Fibroblast of lung (primary cell): ENCODE data around the gene ID1. TPM values are rescaled to one million over a fixed set of nuclear protein-coding genes. Genes with fewer than 3 reads are reported as not detected.
"Not testable (repeated sequence)": the region's sequence is repeated elsewhere in the genome, so short reads cannot be mapped to it uniquely, and the experiment has no call there.

Source experiments
- DNase-seq, 2 donors: peaks; one replicate each; pipeline versions ENCODE4 v3.0.0 to v3.0.0-alpha.2; 2010; ENCODE audit warnings: low read depth in 2 of 2
- H2AFZ ChIP-seq: 2 replicates; pipeline ENCODE4 v1.5.1; 2012; ENCODE audit warnings: low read length, control low read depth, inconsistent platforms
- H3K27ac ChIP-seq: 2 replicates; pipeline ENCODE4 v1.5.1; 2011; ENCODE audit warnings: low read length, control low read depth; ENCODE audit not compliant: insufficient read depth
- H3K27me3 ChIP-seq: 2 replicates; pipeline ENCODE4 v1.5.1; 2011; ENCODE audit warnings: mild to moderate bottlenecking, low read length; ENCODE audit not compliant: control insufficient read depth, insufficient read depth
- H3K36me3 ChIP-seq: 2 replicates; pipeline ENCODE4 v1.5.1; 2011; ENCODE audit warnings: low read length; ENCODE audit not compliant: control insufficient read depth, insufficient read depth
- H3K4me1 ChIP-seq: 2 replicates; pipeline ENCODE4 v1.5.1; 2011; ENCODE audit warnings: low read length; ENCODE audit not compliant: control insufficient read depth, insufficient read depth; ENCODE audit errors: extremely low read depth
- H3K4me2 ChIP-seq: 2 replicates; pipeline ENCODE4 v1.5.1; 2011; ENCODE audit warnings: low read length, control low read depth; ENCODE audit not compliant: insufficient read depth; ENCODE audit errors: extremely low read depth
- H3K4me3 ChIP-seq, 4 experiments: fragments of 200-600 bp in 1 of 4; sonication (generic) in 1 of 4; replicated peaks in 1 of 4; 2 replicates each; pipeline ENCODE4 v1.5.1; 2011 to 2016; ENCODE audit warnings: low read length in 4 of 4, low read depth in 3 of 4, mild to moderate bottlenecking in 3 of 4, control low read depth in 2 of 4, inconsistent platforms in 1 of 4, mixed read lengths in 1 of 4; ENCODE audit not compliant: insufficient read depth in 1 of 4; ENCODE audit errors: control extremely low read depth in 1 of 4
- H3K79me2 ChIP-seq: 2 replicates; pipeline ENCODE4 v1.5.1; 2012; ENCODE audit warnings: mild to moderate bottlenecking, low read length, inconsistent platforms; ENCODE audit not compliant: control insufficient read depth, insufficient read depth
- H3K9ac ChIP-seq: 2 replicates; pipeline ENCODE4 v1.5.1; 2011; ENCODE audit warnings: mild to moderate bottlenecking, low read length, control low read depth; ENCODE audit not compliant: insufficient read depth
- H3K9me3 ChIP-seq: 2 replicates; pipeline ENCODE4 v1.5.1; 2012; ENCODE audit warnings: low read depth, low read length; ENCODE audit not compliant: control insufficient read depth, insufficient read depth
- H4K20me1 ChIP-seq: 2 replicates; pipeline ENCODE4 v1.5.1; 2011; ENCODE audit warnings: low read length; ENCODE audit not compliant: control insufficient read depth, insufficient read depth; ENCODE audit errors: extremely low read depth
- CTCF ChIP-seq, 2 donors: IDR thresholded peaks in 1 of 2; conservative IDR thresholded peaks in 1 of 2; 1 replicate in 1 of 2; 2 replicates in 1 of 2; pipeline ENCODE4 v1.5.1; 2011 to 2012; ENCODE audit warnings: low read length in 2 of 2, control low read depth in 1 of 2, inconsistent platforms in 1 of 2, low read depth in 1 of 2, mild to moderate bottlenecking in 1 of 2
- EZH2 ChIP-seq: IDR thresholded peaks from 2 replicates; pipeline ENCODE4 v1.5.1; 2012; ENCODE audit warnings: low read length, control low read depth, mild to moderate bottlenecking; ENCODE audit errors: missing control alignments
- polyA plus RNA-seq, 2 donors: library from polyadenylated mRNA; depleted of rRNA in 1 of 2; stranded (reverse) in 1 of 2; unstranded in 1 of 2; fragments of >200 nt; gene quantifications; 2 replicates each; pipeline ENCODE4 v1.2.1, GENCODE V29; 2011 to 2012; ENCODE audit warnings: missing spikeins in 1 of 2
- total RNA-seq: library from RNA; depleted of rRNA; stranded (reverse); fragments of >200 nt; gene quantifications from 2 replicates; pipeline ENCODE4 v1.2.1, GENCODE V29; 2014

The ID1 gene
- total and polyA plus RNA-seq, 2 donors (not counting 1 experiment from before 2014, with no cell fraction given): 14.5 to 27.4 TPM

GRCh38 chr20:31615416-31615815 lies 10.3 kb downstream of the ID1 start:
- Histone ChIP-seq H3K4me2 (no peak overlapping the region), H4K20me1 (no peaks in the 10 kb centered on the region), H3K9me3 (no peaks in the 10 kb centered on the region), H3K27ac (no peak overlapping the region), H3K36me3 (no peaks in the 10 kb centered on the region), H3K79me2 (no peaks in the 10 kb centered on the region), H3K27me3 (no peaks in the 10 kb centered on the region), H3K4me3 (no peak overlapping the region), H3K4me1 (peaks cover 5% of the 10 kb centered on the region), H2AFZ (no peak overlapping the region), H3K9ac (no peak overlapping the region)
- DNase-seq: no peak
- TF ChIP-seq CTCF (conservative IDR thresholded peaks at IDR 0.05 in 1 of 2, IDR thresholded peaks at IDR 0.05 in 1 of 2; ENCODE audit: low read depth in 1 of 2, low read length in 2 of 2): no peak

GRCh38 chr20:31617432-31618104 lies 12.5 kb downstream of the ID1 start:
- DNase-seq: no peak
- no peaks in the 10 kb centered on the region for H3K36me3 ChIP-seq
- H4K20me1 ChIP-seq: no peaks in the 10 kb centered on the region
- no peaks in the 10 kb centered on the region for H3K9me3 ChIP-seq
- no peaks in the 10 kb centered on the region for H3K4me1 ChIP-seq
- no peak overlapping the region for H3K27ac ChIP-seq
- no peak overlapping the region for H3K4me2 ChIP-seq
- H3K4me3 ChIP-seq: no peak overlapping the region
- TF ChIP-seq EZH2 (no peak), CTCF (conservative IDR thresholded peaks at IDR 0.05 in 1 of 2, IDR thresholded peaks at IDR 0.05 in 1 of 2; ENCODE audit: low read depth in 1 of 2, low read length in 2 of 2) (no peak)
- no peaks in the 10 kb centered on the region for H3K79me2 ChIP-seq
- no peak overlapping the region for H2AFZ ChIP-seq
- H3K9ac ChIP-seq: no peak overlapping the region
- H3K27me3 ChIP-seq: no peaks in the 10 kb centered on the region

- DNase-seq: no peak
- Histone ChIP-seq H4K20me1 (no peaks in the 10 kb centered on the region), H3K4me2 (no peak overlapping the region), H3K79me2 (no peaks in the 10 kb centered on the region), H3K36me3 (no peaks in the 10 kb centered on the region), H3K9ac (no peak overlapping the region), H3K27ac (no peak overlapping the region), H3K27me3 (no peaks in the 10 kb centered on the region), H3K4me1 (no peaks in the 10 kb centered on the region), H2AFZ (no peak overlapping the region), H3K4me3 (no peak overlapping the region), H3K9me3 (no peaks in the 10 kb centered on the region)
- TF ChIP-seq CTCF (conservative IDR thresholded peaks at IDR 0.05 in 1 of 2, IDR thresholded peaks at IDR 0.05 in 1 of 2; ENCODE audit: low read depth in 1 of 2, low read length in 2 of 2): no peak
These were observed 15.2 kb downstream of the ID1 start for GRCh38 chr20:31620246-31620645.

GRCh38 chr20:31623123-31623505 lies 18.0 kb downstream of the ID1 start:
- H3K9me3 ChIP-seq, H3K4me3 ChIP-seq, H3K79me2 ChIP-seq, H3K4me2 ChIP-seq, H3K27ac ChIP-seq, H3K4me1 ChIP-seq, H3K27me3 ChIP-seq, DNase-seq, H4K20me1 ChIP-seq, H3K36me3 ChIP-seq, H3K9ac ChIP-seq, H2AFZ ChIP-seq: not testable (repeated sequence)

GRCh38 chr20:31626534-31626933 lies 21.4 kb downstream of the ID1 start:
- H3K4me2 ChIP-seq, H3K9me3 ChIP-seq, H2AFZ ChIP-seq, DNase-seq, H3K4me1 ChIP-seq, H3K36me3 ChIP-seq, H3K79me2 ChIP-seq, H3K4me3 ChIP-seq, H3K27me3 ChIP-seq, H3K27ac ChIP-seq, H3K9ac ChIP-seq, H4K20me1 ChIP-seq: not testable (repeated sequence)
